GM12878 (cell line): Measurements from ENCODE around the gene RTN4R. TPM values are rescaled to one million over a fixed set of nuclear protein-coding genes. Genes with fewer than 3 reads are reported as not detected.

Experiments
- ATAC-seq: fragments of 200-7000 bp; cut with Tn5 transposase; 3 replicates; pipeline ENCODE4 v1.9.1; 2020; ENCODE audit warnings: mild to moderate bottlenecking, moderate library complexity
- BruUV-seq: library from RNA; stranded (reverse); fragments of 400-500 nt; replicated peaks from 2 replicates; lab custom pipeline; 2021; lab: Mats Ljungman, UMichigan
- CTCF ChIA-PET: fragments of 300-600 bp; sonication (Branson Sonifier 250); formaldehyde crosslinking; extraction: SDS; loops from one replicate; lab custom pipeline; 2021; ENCODE audit warnings: inconsistent platforms; lab: Yijun Ruan, JAX
- POLR2A ChIA-PET: fragments of 350-600 bp; formaldehyde crosslinking; extraction: SDS; loops from one replicate; lab custom pipeline; 2021; ENCODE audit warnings: inconsistent platforms; lab: Charles Lee
- RAD21 ChIA-PET: fragments of 300-600 bp; sonication (Branson Sonifier 250); formaldehyde crosslinking; loops from one replicate; lab custom pipeline; 2023; ENCODE audit warnings: antibody characterized with exemption; ENCODE audit not compliant: unreplicated experiment; lab: Charles Lee
- SMC1A ChIA-PET: fragments of 300-600 bp; sonication (Branson Sonifier 250); formaldehyde crosslinking; loops from one replicate; lab custom pipeline; 2023; ENCODE audit not compliant: unreplicated experiment, uncharacterized antibody; lab: Charles Lee
- DNase-seq: peaks from one replicate; pipeline ENCODE4 v3.0.0-alpha.2; 2011; ENCODE audit warnings: low read depth, low spot score
- FAIRE-seq: peaks from 3 replicates; lab custom pipeline; 2011; peaks lifted over from hg19 to GRCh38; lab: Jason Lieb, UNC
- H2AFZ ChIP-seq: 2 replicates; pipeline ENCODE4 v1.6.0; 2011; ENCODE audit warnings: low read depth, low read length, control low read depth; ENCODE audit not compliant: control insufficient read depth
- H3K27ac ChIP-seq: 2 replicates; pipeline ENCODE4 v1.5.1; 2011; ENCODE audit warnings: control low read depth; ENCODE audit not compliant: control insufficient read depth, insufficient read depth
- H3K27me3 ChIP-seq, 2 experiments: replicated peaks in 1 of 2; 2 replicates each; pipeline versions ENCODE4 v1.6.0 to v1.6.1; 2011; ENCODE audit warnings: low read length in 1 of 2; ENCODE audit not compliant: control insufficient read depth in 2 of 2, insufficient read depth in 2 of 2
- H3K36me3 ChIP-seq, 2 experiments: 2 replicates each; pipeline ENCODE4 v1.5.1; 2011; ENCODE audit warnings: low read length in 1 of 2; ENCODE audit not compliant: control insufficient read depth in 2 of 2, insufficient read depth in 2 of 2
- H3K4me1 ChIP-seq: 2 replicates; pipeline ENCODE4 v1.6.1; 2011; ENCODE audit warnings: mild to moderate bottlenecking, low read length, moderate library complexity, mixed read lengths; ENCODE audit not compliant: control insufficient read depth, insufficient read depth
- H3K4me2 ChIP-seq: 2 replicates; pipeline ENCODE4 v1.6.0; 2011; ENCODE audit warnings: control low read depth; ENCODE audit not compliant: control insufficient read depth, insufficient read depth
- H3K4me3 ChIP-seq: fragments of 200-600 bp; sonication (generic); 2 replicates; pipeline ENCODE4 v1.5.1; 2016
- H3K79me2 ChIP-seq: 2 replicates; pipeline ENCODE4 v1.6.0; 2011; ENCODE audit warnings: low read length; ENCODE audit not compliant: control insufficient read depth, insufficient read depth
- H3K9ac ChIP-seq: 2 replicates; pipeline ENCODE4 v1.8.0; 2011; ENCODE audit warnings: low read length, control low read depth, mixed read lengths; ENCODE audit not compliant: control insufficient read depth, insufficient read depth
- H3K9me3 ChIP-seq: replicated peaks from 3 replicates; pipeline ENCODE4 v1.5.1; 2011; ENCODE audit warnings: mild to moderate bottlenecking, low read length; ENCODE audit not compliant: control insufficient read depth, insufficient read depth
- H4K20me1 ChIP-seq: 2 replicates; pipeline ENCODE4 v1.6.0; 2011; ENCODE audit not compliant: control insufficient read depth, insufficient read depth
- BCLAF1 ChIP-seq: fragments of 450-650 bp; IDR thresholded peaks from 2 replicates; pipeline ENCODE4 v1.6.1; 2017; ENCODE audit warnings: antibody characterized with exemption, mild to moderate bottlenecking, moderate library complexity
- BRCA1 ChIP-seq: IDR thresholded peaks from 2 replicates; pipeline ENCODE4 v1.6.1; 2011; ENCODE audit warnings: low read depth, low read length, improper control_type of control experiment
- CBX3 ChIP-seq: fragments of 200-600 bp; sonication (generic); IDR thresholded peaks from 2 replicates; pipeline ENCODE4 v1.6.1; 2016; ENCODE audit warnings: low read depth, borderline replicate concordance
- CREB1 ChIP-seq: IDR thresholded peaks from 2 replicates; pipeline ENCODE4 v1.6.1; 2012; ENCODE audit warnings: low read depth, mild to moderate bottlenecking, inconsistent platforms
- E2F4 ChIP-seq: IDR thresholded peaks from 2 replicates; pipeline ENCODE4 v1.6.1; 2012; ENCODE audit warnings: low read depth, low read length, improper control_type of control experiment
- EED ChIP-seq: sonication (generic); IDR thresholded peaks from 2 replicates; pipeline ENCODE4 v1.6.1; 2016; ENCODE audit warnings: antibody characterized with exemption, low read depth
- ESRRA ChIP-seq: IDR thresholded peaks from 2 replicates; pipeline ENCODE4 v1.6.1; 2012; ENCODE audit warnings: mild to moderate bottlenecking, low read length, improper control_type of control experiment
- MYC ChIP-seq: IDR thresholded peaks from 2 replicates; pipeline ENCODE4 v1.6.1; 2011; ENCODE audit warnings: mild to moderate bottlenecking, low read length, moderate library complexity, inconsistent platforms; ENCODE audit not compliant: insufficient read depth, insufficient replicate concordance, insufficient read length, severe bottlenecking
- NKRF ChIP-seq: fragments of 450-650 bp; conservative IDR thresholded peaks from 2 replicates; pipeline ENCODE4 v1.6.1; 2017; ENCODE audit warnings: mild to moderate bottlenecking, moderate library complexity
- PBX3 ChIP-seq: IDR thresholded peaks from 2 replicates; pipeline ENCODE4 v1.6.1; 2011; ENCODE audit warnings: mild to moderate bottlenecking, low read depth, low read length, moderate library complexity; ENCODE audit not compliant: insufficient replicate concordance
- PKNOX1 ChIP-seq: fragments of 450-650 bp; IDR thresholded peaks from 2 replicates; pipeline ENCODE4 v1.6.1; 2016; ENCODE audit warnings: mild to moderate bottlenecking
- SRF ChIP-seq, 2 experiments: IDR thresholded peaks; 2 replicates each; pipeline ENCODE4 v1.6.1; 2011; ENCODE audit warnings: low read depth in 2 of 2, low read length in 2 of 2, mild to moderate bottlenecking in 1 of 2, moderate library complexity in 1 of 2
- TBL1XR1 ChIP-seq: IDR thresholded peaks from 2 replicates; pipeline ENCODE4 v1.6.1; 2012; ENCODE audit warnings: low read depth, low read length, improper control_type of control experiment
- ZNF384 ChIP-seq: IDR thresholded peaks from 2 replicates; pipeline ENCODE4 v1.6.1; 2012; ENCODE audit warnings: low read depth, mild to moderate bottlenecking, low read length, improper control_type of control experiment, borderline replicate concordance
- WGBS: methylation state at CpG from one replicate; pipeline ENCODE4 v1.1.6; 2016; ENCODE audit warnings: low lambda C conversion rate; ENCODE audit not compliant: insufficient replicate concordance, insufficient coverage; ENCODE audit errors: missing lambda C conversion rate; 5-methylcytosine and 5-hydroxymethylcytosine counted together
- in situ Hi-C: fragments of 300-500 bp; cut with MboI; formaldehyde crosslinking; loops from 9 replicates; pipeline ENCODE4 v1.14.3; 2018; ENCODE audit warnings: mixed read lengths
- intact Hi-C: fragments of 100-400 bp; cut with micrococcal nuclease; formaldehyde crosslinking; loops from one replicate; pipeline ENCODE4 v1.14.2; 2022; ENCODE audit not compliant: unreplicated experiment
- polyA plus RNA-seq, 11 experiments: library from polyadenylated mRNA; depleted of rRNA in 4 of 11; unstranded in 6 of 11; stranded (reverse) in 5 of 11; fragments of >200 nt; fragmentation: Nextera tagmentation in 4 of 11; fragmentation: Illumina TruSeq in 1 of 11; extraction: Ambion mirVana in 4 of 11; extraction: Trizol in 1 of 11; gene quantifications; 1 replicate in 1 of 11; 2 replicates in 10 of 11; pipeline versions ENCODE4 v1.2.1 to v1.2.3, GENCODE V29; 2011 to 2016; ENCODE audit warnings: inconsistent platforms in 2 of 11, missing spikeins in 2 of 11, low read depth in 1 of 11
- total RNA-seq, 4 experiments: library from RNA; depleted of rRNA in 3 of 4; stranded (reverse); fragments of >200 nt in 3 of 4; fragmentation: Illumina TruSeq in 1 of 4; extraction: Trizol in 1 of 4; gene quantifications; 2 replicates each; pipeline versions ENCODE4 v1.2.1 to v1.2.3, GENCODE V29; 2013 to 2021

The RTN4R gene
- total and polyA plus RNA-seq, 10 of the 15 experiments (the other 5 are each of a cell fraction or from before 2014, with no cell fraction given), result 0.03 to 1.0 (median 0.60) TPM; not detected in 2

GRCh38 chr22:20254975-20255946, 12.9 kb downstream of the RTN4R start:
- ATAC-seq (no peak), FAIRE-seq (no peak), DNase-seq (no peak)
- H3K27me3 ChIP-seq, result no peaks in the 10 kb centered on the region; a peak in 1 of 4 replicates
- in situ Hi-C loops (no loop called here), intact Hi-C loops (no loop called here)
- H2AFZ ChIP-seq, result no peak overlapping the region
- BruUV-seq, result no TSS peak
- ChIA-PET SMC1A (no interaction called here), POLR2A (no interaction called here), CTCF (interaction anchor here (1.9 kb wide), 1 partner anchor 98 kb away, joined by 5 read pairs; no protein-coding TSS in a partner anchor), RAD21 (no interaction called here)
- H3K9ac ChIP-seq, result no peak overlapping the region
- H3K4me2 ChIP-seq, result no peak overlapping the region
- 55% methylated on average over 22 of the region's 23 CpGs for WGBS
- H3K27ac ChIP-seq, result no peak overlapping the region
- H3K9me3 ChIP-seq, result no peaks in the 10 kb centered on the region
- H3K4me1 ChIP-seq, result no peaks in the 10 kb centered on the region
- H3K79me2 ChIP-seq, result no peaks in the 10 kb centered on the region
- H3K36me3 ChIP-seq, result no peaks in the 10 kb centered on the region
- H3K4me3 ChIP-seq, result no peak overlapping the region
- no peaks in the 10 kb centered on the region for H4K20me1 ChIP-seq
- TF ChIP-seq MYC (no peak), ZNF384 (no peak), ESRRA (no peak), PBX3 (no peak), BCLAF1 (no peak), CREB1 (no peak), BRCA1 (no peak), TBL1XR1 (no peak), CBX3 (no peak), EED (no peak), PKNOX1 (no peak), SRF (IDR thresholded peaks at IDR 0.05; ENCODE audit: low read depth in 2 of 2, low read length in 2 of 2) (no peak), NKRF (no peak), E2F4 (no peak)
